Natural killer cell (primary cell): ENCODE measurements around the gene IFRD2. TPM values are rescaled to one million over a fixed set of nuclear protein-coding genes. Genes with fewer than 3 reads are reported as not detected.
"Not testable (repeated sequence)": the region's sequence is repeated elsewhere in the genome, so short reads cannot be mapped to it uniquely, and the experiment has no call there.

Source experiments
- ATAC-seq, 3 donors: fragments of 150-1000 bp in 2 of 3; fragments of 200-7000 bp in 1 of 3; cut with Tn5 transposase; 1 replicate in 1 of 3; 2 replicates in 2 of 3; pipeline ENCODE4 v1.10.0; 2021; ENCODE audit warnings: mild to moderate bottlenecking in 2 of 3, moderate library complexity in 2 of 3
- DNase-seq, 2 donors: peaks; one replicate each; pipeline versions ENCODE4 v3.0.0 to v3.0.0-alpha.2; 2013 to 2021; ENCODE audit warnings: mixed read lengths in 1 of 2
- H3K27ac ChIP-seq: one replicate; pipeline ENCODE4 v1.5.1; 2013; ENCODE audit warnings: mild to moderate bottlenecking, low read length
- H3K27me3 ChIP-seq: one replicate; pipeline ENCODE4 v1.6.1; 2013; ENCODE audit warnings: low read length; ENCODE audit not compliant: control insufficient read depth, insufficient read depth
- H3K36me3 ChIP-seq: one replicate; pipeline ENCODE4 v1.6.1; 2013; ENCODE audit warnings: low read length; ENCODE audit not compliant: control insufficient read depth, insufficient read depth
- H3K4me1 ChIP-seq: one replicate; pipeline ENCODE4 v1.6.1; 2013; ENCODE audit warnings: low read length; ENCODE audit not compliant: control insufficient read depth, insufficient read depth
- H3K4me3 ChIP-seq: one replicate; pipeline ENCODE4 v1.5.1; 2013; ENCODE audit warnings: low read length
- H3K9me3 ChIP-seq: one replicate; pipeline ENCODE4 v1.6.1; 2013; ENCODE audit warnings: low read length; ENCODE audit not compliant: control insufficient read depth, insufficient read depth
- H3K27ac Mint-ChIP-seq, 2 donors: one replicate each; pipeline ENCODE4 v1.8.0; 2022; ENCODE audit warnings: mild to moderate bottlenecking in 2 of 2, mixed read lengths in 2 of 2, moderate library complexity in 1 of 2
- H3K27me3 Mint-ChIP-seq, 2 donors: one replicate each; pipeline ENCODE4 v1.8.0; 2022; ENCODE audit warnings: low read depth in 2 of 2, mixed read lengths in 2 of 2
- H3K36me3 Mint-ChIP-seq: one replicate; pipeline ENCODE4 v1.8.0; 2022; ENCODE audit warnings: mixed read lengths
- H3K4me1 Mint-ChIP-seq, 2 donors: one replicate each; pipeline ENCODE4 v1.8.0; 2022; ENCODE audit warnings: mixed read lengths in 2 of 2
- H3K4me3 Mint-ChIP-seq: one replicate; pipeline ENCODE4 v1.8.0; 2022; ENCODE audit warnings: mild to moderate bottlenecking, moderate library complexity, mixed read lengths
- H3K9me3 Mint-ChIP-seq, 2 donors: one replicate each; pipeline ENCODE4 v1.8.0; 2022; ENCODE audit warnings: mixed read lengths in 2 of 2
- CTCF ChIP-seq: fragments of 200-600 bp; IDR thresholded peaks from one replicate; pipeline ENCODE4 v1.8.0; 2022; ENCODE audit warnings: antibody characterized with exemption
- WGBS: methylation state at CpG from one replicate; pipeline ENCODE4 v1.1.7; 2013; ENCODE audit warnings: missing lambda C conversion rate; ENCODE audit not compliant: insufficient coverage; 5-methylcytosine and 5-hydroxymethylcytosine counted together
- intact Hi-C: fragments of 100-400 bp; cut with micrococcal nuclease; formaldehyde crosslinking; loops from one replicate; pipeline ENCODE4 v1.14.2; 2022
- total RNA-seq, 4 donors: library from RNA; stranded (reverse); fragments of 120-200 nt in 1 of 4; gene quantifications; one replicate each; pipeline versions ENCODE4 v1.2.3 to v1.2.4, GENCODE V29; 2013 to 2022

IFRD2 gene
- total RNA-seq, 3 donors from 2014 or later (not counting 1 experiment from before 2014, with no cell fraction given): 27.8 to 39.1 (median 32.1) TPM

GRCh38 chr3:50264383-50264963, 27.8 kb downstream of the IFRD2 start:
- H3K4me3 Mint-ChIP-seq: no peak overlapping the region
- no peak for ATAC-seq
- H3K27ac ChIP-seq: no peak overlapping the region
- peaks cover 3% of the 10 kb centered on the region for H3K36me3 ChIP-seq
- no peaks in the 10 kb centered on the region for H3K9me3 ChIP-seq
- peaks cover 16% of the 10 kb centered on the region for H3K4me1 ChIP-seq
- intact Hi-C loops: no loop called here
- peaks cover 0 to 6% of the 10 kb centered on the region in 2 donors for H3K27me3 Mint-ChIP-seq
- no peaks in the 10 kb centered on the region for H3K36me3 Mint-ChIP-seq
- H3K4me1 Mint-ChIP-seq: peaks cover 5 to 6% of the 10 kb centered on the region in 2 donors
- 94% methylated on average over 3 of the region's 7 CpGs for WGBS
- no peak overlapping the region for H3K27ac Mint-ChIP-seq
- peaks cover 3% of the 10 kb centered on the region for H3K27me3 ChIP-seq
- no peak for DNase-seq
- TF ChIP-seq CTCF: no peak
- no peaks in the 10 kb centered on the region for H3K9me3 Mint-ChIP-seq
- H3K4me3 ChIP-seq: no peak overlapping the region

GRCh38 chr3:50263478-50264382, 28.5 kb downstream of the IFRD2 start:
- 82% methylated on average over 6 of the region's 6 CpGs for WGBS
- DNase-seq: no peak
- Histone ChIP-seq H3K9me3 (no peaks in the 10 kb centered on the region), H3K27ac (no peak overlapping the region), H3K27me3 (peaks cover 3% of the 10 kb centered on the region), H3K36me3 (peaks cover 6% of the 10 kb centered on the region), H3K4me3 (no peak overlapping the region), H3K4me1 (peaks cover 19% of the 10 kb centered on the region)
- Mint-ChIP-seq H3K4me1 (peaks cover 5 to 6% of the 10 kb centered on the region in 2 donors), H3K27ac (no peak overlapping the region), H3K27me3 (peaks cover 0 to 6% of the 10 kb centered on the region in 2 donors), H3K4me3 (no peak overlapping the region), H3K36me3 (no peaks in the 10 kb centered on the region), H3K9me3 (no peaks in the 10 kb centered on the region)
- no peak for ATAC-seq
- TF ChIP-seq CTCF: no peak
- intact Hi-C loops: no loop called here

- Mint-ChIP-seq H3K36me3 (no peaks in the 10 kb centered on the region), H3K27me3 (peaks cover 0 to 3% of the 10 kb centered on the region in 2 donors), H3K9me3 (no peaks in the 10 kb centered on the region), H3K4me1 (peaks cover 5 to 11% of the 10 kb centered on the region in 2 donors), H3K4me3 (no peak overlapping the region), H3K27ac (no peak overlapping the region)
- Histone ChIP-seq H3K4me1 (peaks cover 19% of the 10 kb centered on the region), H3K27me3 (peaks cover under 1% of the 10 kb centered on the region), H3K27ac (no peak overlapping the region), H3K9me3 (no peaks in the 10 kb centered on the region), H3K36me3 (peaks cover 13% of the 10 kb centered on the region), H3K4me3 (no peak overlapping the region)
- DNase-seq (no peak), ATAC-seq (no peak)
- TF ChIP-seq CTCF: no peak
- intact Hi-C loops: no loop called here
- WGBS: 95% methylated on average over 7 of the region's 7 CpGs
Observed at GRCh38 chr3:50262778-50263177, 29.5 kb downstream of the IFRD2 start.

GRCh38 chr3:50262200-50262599, 30.0 kb downstream of the IFRD2 start:
- H3K36me3 ChIP-seq: peaks cover 19% of the 10 kb centered on the region
- H3K4me3 ChIP-seq, ATAC-seq, H3K27me3 ChIP-seq, H3K36me3 Mint-ChIP-seq, H3K27ac ChIP-seq, DNase-seq, H3K9me3 Mint-ChIP-seq, H3K9me3 ChIP-seq, H3K4me3 Mint-ChIP-seq, H3K27me3 Mint-ChIP-seq, intact Hi-C loops: not testable (repeated sequence)
- Mint-ChIP-seq H3K27ac (peak overlapping the region in 1 of 2 donors; percentile 84), H3K4me1 (peaks cover 5 to 11% of the 10 kb centered on the region in 2 donors)
- 91% methylated on average over 4 of the region's 4 CpGs for WGBS
- H3K4me1 ChIP-seq: peaks cover 19% of the 10 kb centered on the region
